ENCODE data around the gene NCS1.

The NCS1 gene

DNA sequence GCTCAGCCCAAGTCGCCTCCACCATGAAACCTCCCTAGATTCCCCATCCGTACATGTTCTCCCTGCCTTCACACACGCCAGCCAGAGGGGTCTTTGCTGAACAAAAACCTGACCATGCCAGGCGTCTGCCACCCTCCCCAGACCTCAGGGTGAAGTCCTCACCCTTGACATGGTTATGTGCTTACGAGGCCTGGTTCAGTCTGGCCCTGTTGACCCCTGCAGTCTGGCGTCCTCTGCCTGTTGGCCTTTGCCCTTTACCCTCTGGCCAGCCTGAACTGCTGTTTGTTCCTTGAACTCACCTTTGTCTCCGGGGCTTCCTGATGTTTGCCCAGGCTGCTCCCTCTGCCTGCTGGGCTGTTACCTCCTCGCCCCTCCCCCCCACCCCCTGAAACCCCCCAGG is 29.8 kb downstream of the NCS1 start:
- Histone ChIP-seq H3K27ac (ENCODE audit: extremely low read depth, low read depth, low read length) (no peak overlapping the region), H3K4me1 (ENCODE audit: control insufficient read depth, insufficient read depth, low read length) (peaks cover 4% of the 10 kb centered on the region), H3K36me3 (ENCODE audit: control insufficient read depth in 2 of 2, insufficient read depth in 1 of 2, low read length in 2 of 2) (no peaks in the 10 kb centered on the region), H3K4me3 (ENCODE audit: low read depth, low read length) (no peak overlapping the region), H3K9me3 (ENCODE audit: control insufficient read depth, insufficient read depth, low read depth, low read length) (no peaks in the 10 kb centered on the region)
- POLR2A ChIA-PET: interaction anchor here (0.6 kb wide), 2 partner anchors 244 to 1174 kb away, joined by 3 to 5 read pairs; partner anchors contain the start of gene SH3GLB2
- TF ChIP-seq ZNF302 (tag by site-specific recombination; IDR thresholded peaks at IDR 0.05; ENCODE audit: low read depth): no peak
- TF ChIP-seq, protein P1, sequence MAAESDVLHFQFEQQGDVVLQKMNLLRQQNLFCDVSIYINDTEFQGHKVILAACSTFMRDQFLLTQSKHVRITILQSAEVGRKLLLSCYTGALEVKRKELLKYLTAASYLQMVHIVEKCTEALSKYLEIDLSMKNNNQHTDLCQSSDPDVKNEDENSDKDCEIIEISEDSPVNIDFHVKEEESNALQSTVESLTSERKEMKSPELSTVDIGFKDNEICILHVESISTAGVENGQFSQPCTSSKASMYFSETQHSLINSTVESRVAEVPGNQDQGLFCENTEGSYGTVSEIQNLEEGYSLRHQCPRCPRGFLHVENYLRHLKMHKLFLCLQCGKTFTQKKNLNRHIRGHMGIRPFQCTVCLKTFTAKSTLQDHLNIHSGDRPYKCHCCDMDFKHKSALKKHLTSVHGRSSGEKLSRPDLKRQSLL (tag by site-specific recombination; IDR thresholded peaks at IDR 0.05): no peak
- CTCF ChIA-PET: interaction anchor here (0.5 to 1.1 kb wide), 2 partner anchors 89 to 91 kb away, joined by 3 to 5 read pairs; no protein-coding TSS in a partner anchor

DNA sequence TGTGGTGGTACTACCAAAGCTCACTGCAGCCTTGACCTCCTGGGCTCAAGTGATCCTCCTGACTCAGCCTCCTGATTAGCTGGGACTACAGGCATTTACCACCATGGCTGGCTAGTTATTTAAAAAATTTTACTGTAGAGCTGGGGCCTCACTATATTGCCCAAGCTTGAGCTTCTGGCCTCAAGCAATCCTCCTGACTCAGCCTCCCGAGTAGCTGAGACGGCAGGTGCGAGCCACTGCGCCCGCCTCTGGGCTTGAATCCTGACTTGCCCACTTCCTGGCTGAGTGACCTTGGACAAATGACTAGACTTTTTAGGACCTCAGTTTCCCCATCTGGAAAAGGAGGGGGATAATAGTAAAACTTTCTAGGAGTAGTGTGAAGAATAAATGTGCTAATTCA is 32.1 kb downstream of the NCS1 start:
- no peaks in the 10 kb centered on the region for H3K36me3 ChIP-seq (ENCODE audit: control insufficient read depth in 2 of 2, insufficient read depth in 1 of 2, low read length in 2 of 2)
- no peak for TF ChIP-seq YY1 (tag by site-specific recombination; IDR thresholded peaks at IDR 0.05)
- no peak for TF ChIP-seq ZNF311 (tag by site-specific recombination; IDR thresholded peaks at IDR 0.05; ENCODE audit: borderline replicate concordance)
- TF ChIP-seq ZXDB (tag by site-specific recombination; IDR thresholded peaks at IDR 0.05): no peak
- TF ChIP-seq ZNF391 (tag by site-specific recombination; IDR thresholded peaks at IDR 0.05; ENCODE audit: borderline replicate concordance, low read depth): no peak
- no peak for TF ChIP-seq GLIS1 (tag by site-specific recombination; IDR thresholded peaks at IDR 0.05)
- no peak for TF ChIP-seq ZNF664 (tag by site-specific recombination; IDR thresholded peaks at IDR 0.05)
- TF ChIP-seq, protein P2, sequence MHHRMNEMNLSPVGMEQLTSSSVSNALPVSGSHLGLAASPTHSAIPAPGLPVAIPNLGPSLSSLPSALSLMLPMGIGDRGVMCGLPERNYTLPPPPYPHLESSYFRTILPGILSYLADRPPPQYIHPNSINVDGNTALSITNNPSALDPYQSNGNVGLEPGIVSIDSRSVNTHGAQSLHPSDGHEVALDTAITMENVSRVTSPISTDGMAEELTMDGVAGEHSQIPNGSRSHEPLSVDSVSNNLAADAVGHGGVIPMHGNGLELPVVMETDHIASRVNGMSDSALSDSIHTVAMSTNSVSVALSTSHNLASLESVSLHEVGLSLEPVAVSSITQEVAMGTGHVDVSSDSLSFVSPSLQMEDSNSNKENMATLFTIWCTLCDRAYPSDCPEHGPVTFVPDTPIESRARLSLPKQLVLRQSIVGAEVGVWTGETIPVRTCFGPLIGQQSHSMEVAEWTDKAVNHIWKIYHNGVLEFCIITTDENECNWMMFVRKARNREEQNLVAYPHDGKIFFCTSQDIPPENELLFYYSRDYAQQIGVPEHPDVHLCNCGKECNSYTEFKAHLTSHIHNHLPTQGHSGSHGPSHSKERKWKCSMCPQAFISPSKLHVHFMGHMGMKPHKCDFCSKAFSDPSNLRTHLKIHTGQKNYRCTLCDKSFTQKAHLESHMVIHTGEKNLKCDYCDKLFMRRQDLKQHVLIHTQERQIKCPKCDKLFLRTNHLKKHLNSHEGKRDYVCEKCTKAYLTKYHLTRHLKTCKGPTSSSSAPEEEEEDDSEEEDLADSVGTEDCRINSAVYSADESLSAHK (tag by site-specific recombination; IDR thresholded peaks at IDR 0.05): no peak
- no peak for TF ChIP-seq ZNF555 (tag by site-specific recombination; conservative IDR thresholded peaks at IDR 0.05)
- TF ChIP-seq KLF1 (tag by site-specific recombination; IDR thresholded peaks at IDR 0.05): no peak
- TF ChIP-seq ZNF558 (tag by site-specific recombination; IDR thresholded peaks at IDR 0.05): no peak
- H3K27ac ChIP-seq (ENCODE audit: extremely low read depth, low read depth, low read length): no peak overlapping the region
- CTCF ChIA-PET: interaction anchor here (0.6 to 1.0 kb wide), 2 partner anchors 39 to 115 kb away, joined by 3 read pairs; no protein-coding TSS in a partner anchor
- H3K4me3 ChIP-seq (ENCODE audit: low read depth, low read length): no peak overlapping the region
- no peaks in the 10 kb centered on the region for H3K4me1 ChIP-seq (ENCODE audit: control insufficient read depth, insufficient read depth, low read length)
- POLR2A ChIA-PET: interaction anchor here (0.6 kb wide), 1 partner anchor 297 kb away, joined by 3 read pairs; no protein-coding TSS in a partner anchor
- no peaks in the 10 kb centered on the region for H3K9me3 ChIP-seq (ENCODE audit: control insufficient read depth, insufficient read depth, low read depth, low read length)

DNA sequence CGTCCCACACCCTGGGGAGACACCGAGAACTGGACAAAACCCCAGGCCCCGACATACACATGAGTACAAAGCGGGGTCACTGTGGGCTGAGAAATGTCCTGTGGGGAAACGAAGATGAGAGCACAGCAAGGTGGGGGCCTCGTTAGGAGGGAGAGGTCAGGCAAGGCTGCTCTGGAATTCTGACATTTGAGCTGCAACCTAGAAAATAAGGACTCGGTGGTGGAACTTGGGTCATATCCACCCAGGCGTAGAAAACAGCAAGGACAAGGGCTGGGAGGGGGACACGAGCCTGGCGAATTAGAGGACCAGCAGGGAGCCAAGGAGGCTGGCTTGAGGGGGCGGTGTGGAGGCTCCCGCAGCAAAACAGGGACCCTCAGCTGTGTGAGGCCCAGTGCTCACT is 32.8 kb downstream of the NCS1 start:
- CTCF ChIA-PET: interaction anchor here (1.0 kb wide), 1 partner anchor 40 kb away, joined by 3 read pairs; no protein-coding TSS in a partner anchor
- Histone ChIP-seq H3K27ac (ENCODE audit: extremely low read depth, low read depth, low read length) (no peak overlapping the region), H3K4me1 (ENCODE audit: control insufficient read depth, insufficient read depth, low read length) (no peaks in the 10 kb centered on the region), H3K9me3 (ENCODE audit: control insufficient read depth, insufficient read depth, low read depth, low read length) (no peaks in the 10 kb centered on the region), H3K4me3 (ENCODE audit: low read depth, low read length) (no peak overlapping the region), H3K36me3 (ENCODE audit: control insufficient read depth in 2 of 2, insufficient read depth in 1 of 2, low read length in 2 of 2) (no peaks in the 10 kb centered on the region)
- POLR2A ChIA-PET: interaction anchor here (0.7 kb wide), 1 partner anchor 14 kb away, joined by 5 read pairs; no protein-coding TSS in a partner anchor
- TF ChIP-seq, protein P3, sequence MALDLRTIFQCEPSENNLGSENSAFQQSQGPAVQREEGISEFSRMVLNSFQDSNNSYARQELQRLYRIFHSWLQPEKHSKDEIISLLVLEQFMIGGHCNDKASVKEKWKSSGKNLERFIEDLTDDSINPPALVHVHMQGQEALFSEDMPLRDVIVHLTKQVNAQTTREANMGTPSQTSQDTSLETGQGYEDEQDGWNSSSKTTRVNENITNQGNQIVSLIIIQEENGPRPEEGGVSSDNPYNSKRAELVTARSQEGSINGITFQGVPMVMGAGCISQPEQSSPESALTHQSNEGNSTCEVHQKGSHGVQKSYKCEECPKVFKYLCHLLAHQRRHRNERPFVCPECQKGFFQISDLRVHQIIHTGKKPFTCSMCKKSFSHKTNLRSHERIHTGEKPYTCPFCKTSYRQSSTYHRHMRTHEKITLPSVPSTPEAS (tag by site-specific recombination; IDR thresholded peaks at IDR 0.05): no peak
- no peak for TF ChIP-seq ZNF501 (tag by site-specific recombination; IDR thresholded peaks at IDR 0.05)
- TF ChIP-seq TCF7L2 (IDR thresholded peaks at IDR 0.05; ENCODE audit: borderline replicate concordance, low read depth, low read length): no peak
- TF ChIP-seq, protein P4, sequence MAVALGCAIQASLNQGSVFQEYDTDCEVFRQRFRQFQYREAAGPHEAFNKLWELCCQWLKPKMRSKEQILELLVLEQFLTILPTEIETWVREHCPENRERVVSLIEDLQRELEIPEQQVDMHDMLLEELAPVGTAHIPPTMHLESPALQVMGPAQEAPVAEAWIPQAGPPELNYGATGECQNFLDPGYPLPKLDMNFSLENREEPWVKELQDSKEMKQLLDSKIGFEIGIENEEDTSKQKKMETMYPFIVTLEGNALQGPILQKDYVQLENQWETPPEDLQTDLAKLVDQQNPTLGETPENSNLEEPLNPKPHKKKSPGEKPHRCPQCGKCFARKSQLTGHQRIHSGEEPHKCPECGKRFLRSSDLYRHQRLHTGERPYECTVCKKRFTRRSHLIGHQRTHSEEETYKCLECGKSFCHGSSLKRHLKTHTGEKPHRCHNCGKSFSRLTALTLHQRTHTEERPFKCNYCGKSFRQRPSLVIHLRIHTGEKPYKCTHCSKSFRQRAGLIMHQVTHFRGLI (tag by site-specific recombination; IDR thresholded peaks at IDR 0.05): no peak
- TF ChIP-seq, protein P5, sequence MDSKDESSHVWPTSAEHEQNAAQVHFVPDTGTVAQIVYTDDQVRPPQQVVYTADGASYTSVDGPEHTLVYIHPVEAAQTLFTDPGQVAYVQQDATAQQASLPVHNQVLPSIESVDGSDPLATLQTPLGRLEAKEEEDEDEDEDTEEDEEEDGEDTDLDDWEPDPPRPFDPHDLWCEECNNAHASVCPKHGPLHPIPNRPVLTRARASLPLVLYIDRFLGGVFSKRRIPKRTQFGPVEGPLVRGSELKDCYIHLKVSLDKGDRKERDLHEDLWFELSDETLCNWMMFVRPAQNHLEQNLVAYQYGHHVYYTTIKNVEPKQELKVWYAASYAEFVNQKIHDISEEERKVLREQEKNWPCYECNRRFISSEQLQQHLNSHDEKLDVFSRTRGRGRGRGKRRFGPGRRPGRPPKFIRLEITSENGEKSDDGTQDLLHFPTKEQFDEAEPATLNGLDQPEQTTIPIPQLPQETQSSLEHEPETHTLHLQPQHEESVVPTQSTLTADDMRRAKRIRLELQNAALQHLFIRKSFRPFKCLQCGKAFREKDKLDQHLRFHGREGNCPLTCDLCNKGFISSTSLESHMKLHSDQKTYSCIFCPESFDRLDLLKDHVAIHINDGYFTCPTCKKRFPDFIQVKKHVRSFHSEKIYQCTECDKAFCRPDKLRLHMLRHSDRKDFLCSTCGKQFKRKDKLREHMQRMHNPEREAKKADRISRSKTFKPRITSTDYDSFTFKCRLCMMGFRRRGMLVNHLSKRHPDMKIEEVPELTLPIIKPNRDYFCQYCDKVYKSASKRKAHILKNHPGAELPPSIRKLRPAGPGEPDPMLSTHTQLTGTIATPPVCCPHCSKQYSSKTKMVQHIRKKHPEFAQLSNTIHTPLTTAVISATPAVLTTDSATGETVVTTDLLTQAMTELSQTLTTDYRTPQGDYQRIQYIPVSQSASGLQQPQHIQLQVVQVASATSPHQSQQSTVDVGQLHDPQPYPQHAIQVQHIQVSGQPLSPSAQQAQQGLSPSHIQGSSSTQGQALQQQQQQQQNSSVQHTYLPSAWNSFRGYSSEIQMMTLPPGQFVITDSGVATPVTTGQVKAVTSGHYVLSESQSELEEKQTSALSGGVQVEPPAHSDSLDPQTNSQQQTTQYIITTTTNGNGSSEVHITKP (tag by site-specific recombination; IDR thresholded peaks at IDR 0.05): no peak
- no peak for TF ChIP-seq ZFP69B (tag by site-specific recombination; IDR thresholded peaks at IDR 0.05)
- no peak for TF ChIP-seq ZNF544 (tag by site-specific recombination; IDR thresholded peaks at IDR 0.05)
- no peak for TF ChIP-seq ZNF571 (tag by site-specific recombination; IDR thresholded peaks at IDR 0.05)
- TF ChIP-seq ZFP3 (tag by site-specific recombination; IDR thresholded peaks at IDR 0.05; ENCODE audit: low read depth): no peak
- TF ChIP-seq MEIS1 (CRISPR knock-in tag; IDR thresholded peaks at IDR 0.05; ENCODE audit: borderline replicate concordance): no peak
